HepG2 (cell line): ENCODE measurements around the gene MMP19. TPM values are rescaled to one million over a fixed set of nuclear protein-coding genes. Genes with fewer than 3 reads are reported as not detected.

Experiments used
- ATAC-seq: fragments of 200-7000 bp; cut with Tn5 transposase; 3 replicates; pipeline ENCODE4 v1.9.1; 2020; ENCODE audit warnings: mild to moderate bottlenecking, moderate library complexity
- BruUV-seq: library from RNA; stranded (reverse); fragments of 400-500 nt; replicated peaks from 2 replicates; lab custom pipeline; 2021; lab: Mats Ljungman, UMichigan
- CTCF ChIA-PET: fragments of 300-600 bp; formaldehyde crosslinking; extraction: SDS; loops from one replicate; lab custom pipeline; 2021; ENCODE audit warnings: low total read pairs, inconsistent platforms, low intra/inter-chr PET ratio; lab: Yijun Ruan, JAX
- POLR2A ChIA-PET: fragments of 350-600 bp; sonication (Branson Sonifier 250); formaldehyde crosslinking; loops from one replicate; lab custom pipeline; 2020; ENCODE audit warnings: antibody characterized with exemption, inconsistent platforms; lab: Yijun Ruan, JAX
- DNase-seq: peaks from one replicate; pipeline ENCODE4 v3.0.0-alpha.2; 2015; ENCODE audit warnings: low spot score
- FAIRE-seq: peaks from 3 replicates; lab custom pipeline; 2011; peaks lifted over from hg19 to GRCh38; lab: Jason Lieb, UNC
- H2AFZ ChIP-seq: one replicate; pipeline ENCODE4 v1.6.1; 2011; ENCODE audit warnings: low read length, inconsistent platforms
- H3K27ac ChIP-seq: fragments of 300-600 bp; 3 replicates; pipeline ENCODE4 v1.8.0; 2011; ENCODE audit warnings: mixed run types, mild to moderate bottlenecking, mixed read lengths, low read length, inconsistent platforms; ENCODE audit not compliant: insufficient read depth; ENCODE audit errors: extremely low read length
- H3K27me3 ChIP-seq, 2 experiments: fragments of 200-600 bp in 1 of 2; 2 replicates in 1 of 2; 3 replicates in 1 of 2; pipeline versions ENCODE4 v1.6.0 to v1.8.0; 2011; ENCODE audit warnings: low read length in 2 of 2, mild to moderate bottlenecking in 2 of 2, moderate library complexity in 2 of 2, inconsistent platforms in 1 of 2; ENCODE audit not compliant: insufficient read depth in 2 of 2, control insufficient read depth in 1 of 2
- H3K36me3 ChIP-seq, 2 experiments: fragments of 200-600 bp in 1 of 2; replicated peaks in 1 of 2; 2 replicates in 1 of 2; 3 replicates in 1 of 2; pipeline versions ENCODE4 v1.5.1 to v1.8.0; 2011; ENCODE audit warnings: low read length in 2 of 2, inconsistent platforms in 1 of 2; ENCODE audit not compliant: insufficient read depth in 2 of 2, control insufficient read depth in 1 of 2
- H3K4me1 ChIP-seq: 2 replicates; pipeline ENCODE4 v1.5.1; 2012; ENCODE audit warnings: low read length, inconsistent platforms; ENCODE audit not compliant: insufficient read depth
- H3K4me2 ChIP-seq: 2 replicates; pipeline ENCODE4 v1.6.0; 2011; ENCODE audit warnings: low read depth, low read length, inconsistent platforms
- H3K4me3 ChIP-seq, 3 experiments: fragments of 200-600 bp in 1 of 3; sonication (generic), shearing (Covaris generic) in 1 of 3; replicated peaks in 1 of 3; 2 replicates each; pipeline ENCODE4 v1.5.1; 2011 to 2016; ENCODE audit warnings: low read length in 3 of 3, inconsistent platforms in 2 of 3, low read depth in 2 of 3, mild to moderate bottlenecking in 2 of 3, control low read depth in 1 of 3, mixed read lengths in 1 of 3; ENCODE audit not compliant: insufficient read depth in 1 of 3
- H3K79me2 ChIP-seq: one replicate; pipeline ENCODE4 v1.6.1; 2011; ENCODE audit warnings: low read length, inconsistent platforms; ENCODE audit not compliant: insufficient read depth
- H3K9ac ChIP-seq: 2 replicates; pipeline ENCODE4 v1.6.0; 2011; ENCODE audit warnings: mild to moderate bottlenecking, low read depth, low read length, inconsistent platforms; ENCODE audit not compliant: insufficient read depth
- H3K9me3 ChIP-seq: 2 replicates; pipeline ENCODE4 v1.5.1; 2012; ENCODE audit warnings: mild to moderate bottlenecking, low read length
- H4K20me1 ChIP-seq: 2 replicates; pipeline ENCODE4 v1.6.0; 2011; ENCODE audit warnings: inconsistent platforms, mild to moderate bottlenecking, low read length, moderate library complexity; ENCODE audit not compliant: insufficient read depth
- FOXC1 ChIP-seq: sonication (generic); formaldehyde crosslinking; IDR thresholded peaks from 2 replicates; pipeline ENCODE4 v1.8.0; 2022; ENCODE audit warnings: mild to moderate bottlenecking, missing genetic modification reagents, borderline replicate concordance
- MBNL3 ChIP-seq: fragments of 250-450 bp; sonication (Bioruptor Pico); conservative IDR thresholded peaks from 2 replicates; pipeline ENCODE4 v1.8.0; 2022; ENCODE audit warnings: mild to moderate bottlenecking, inconsistent platforms
- MLLT10 ChIP-seq: sonication (generic); formaldehyde crosslinking; IDR thresholded peaks from 2 replicates; pipeline ENCODE4 v1.4.0; 2020; ENCODE audit warnings: missing genetic modification reagents
- MZF1 ChIP-seq: sonication (generic); formaldehyde crosslinking; IDR thresholded peaks from 2 replicates; pipeline ENCODE4 v1.8.1; 2023; ENCODE audit warnings: mild to moderate bottlenecking, missing genetic modification reagents, borderline replicate concordance
- NFE2 ChIP-seq: sonication (generic); formaldehyde crosslinking; IDR thresholded peaks from 2 replicates; pipeline ENCODE4 v1.4.0; 2020; ENCODE audit warnings: missing genetic modification reagents
- NFKBIZ ChIP-seq: IDR thresholded peaks from 2 replicates; pipeline ENCODE4 v1.6.1; 2018; ENCODE audit warnings: missing genetic modification reagents, missing compliant biosample characterization
- NRL ChIP-seq: sonication (generic); formaldehyde crosslinking; IDR thresholded peaks from 2 replicates; pipeline ENCODE4 v1.5.0; 2020; ENCODE audit warnings: missing genetic modification reagents, mild to moderate bottlenecking, moderate library complexity, borderline replicate concordance
- SALL1 ChIP-seq: sonication (generic); formaldehyde crosslinking; IDR thresholded peaks from 2 replicates; pipeline ENCODE4 v1.8.0; 2022; ENCODE audit warnings: mild to moderate bottlenecking, missing genetic modification reagents
- SMARCE1 ChIP-seq: fragments of 450-650 bp; IDR thresholded peaks from 2 replicates; pipeline ENCODE4 v1.6.1; 2017; ENCODE audit warnings: borderline replicate concordance
- ZNF232 ChIP-seq: sonication (generic); formaldehyde crosslinking; IDR thresholded peaks from 2 replicates; pipeline ENCODE4 v1.4.0; 2020; ENCODE audit warnings: missing genetic modification reagents, borderline replicate concordance
- ZNF3 ChIP-seq: IDR thresholded peaks from 2 replicates; pipeline ENCODE4 v1.7.0; 2017; ENCODE audit warnings: inconsistent platforms
- ZNF556 ChIP-seq: sonication (generic); formaldehyde crosslinking; IDR thresholded peaks from 2 replicates; pipeline ENCODE4 v1.4.0; 2020; ENCODE audit warnings: mild to moderate bottlenecking, missing genetic modification reagents, borderline replicate concordance
- ZNF570 ChIP-seq: sonication (generic); formaldehyde crosslinking; IDR thresholded peaks from 2 replicates; pipeline ENCODE4 v1.4.0; 2020; ENCODE audit warnings: mild to moderate bottlenecking, missing genetic modification reagents, borderline replicate concordance
- ZNF672 ChIP-seq: sonication (generic); formaldehyde crosslinking; IDR thresholded peaks from 2 replicates; pipeline ENCODE4 v1.8.1; 2022; ENCODE audit warnings: missing genetic modification reagents
- ZNF747 ChIP-seq: sonication (generic); formaldehyde crosslinking; IDR thresholded peaks from 2 replicates; pipeline ENCODE4 v1.8.1; 2023; ENCODE audit warnings: missing genetic modification reagents, mild to moderate bottlenecking, borderline replicate concordance
- WGBS: methylation state at CpG from one replicate; pipeline ENCODE4 v1.1.6; 2017; ENCODE audit warnings: low lambda C conversion rate; 5-methylcytosine and 5-hydroxymethylcytosine counted together
- in situ Hi-C: cut with HindIII; loops from 2 replicates; pipeline ENCODE4 v1.10.0; 2017; ENCODE audit warnings: low pct_unique_long_range_greater_than_20kb; ENCODE audit not compliant: extremely low pct_ligation_motif_present
- intact Hi-C: fragments of 100-400 bp; cut with micrococcal nuclease; formaldehyde crosslinking; loops from one replicate; pipeline ENCODE4 v1.10.0; 2022; ENCODE audit not compliant: unreplicated experiment
- polyA plus RNA-seq, 8 experiments: library from polyadenylated mRNA; depleted of rRNA in 3 of 8; stranded (reverse) in 7 of 8; unstranded in 1 of 8; fragments of >200 nt; fragmentation: Illumina TruSeq in 4 of 8; extraction: Trizol in 4 of 8; gene quantifications; 2 replicates each; pipeline versions ENCODE4 v1.2.1 to v1.2.3, GENCODE V29; 2011 to 2016; ENCODE audit warnings: low read depth in 4 of 8, missing spikeins in 1 of 8, mixed read lengths in 1 of 8; ENCODE audit not compliant: insufficient read depth in 1 of 8
- total RNA-seq, 5 experiments: library from RNA; depleted of rRNA; stranded (reverse); fragments of >200 nt; fragmentation: Illumina TruSeq; extraction: Trizol; gene quantifications; 2 replicates each; pipeline ENCODE4 v1.2.3, GENCODE V29; 2016; ENCODE audit warnings: low read depth in 1 of 5
- TF ChIP-seq, protein P1 (sequence below): sonication (generic); formaldehyde crosslinking; IDR thresholded peaks from 2 replicates; pipeline ENCODE4 v1.4.0; 2020; ENCODE audit warnings: missing genetic modification reagents
- TF ChIP-seq, protein P2 (sequence below): sonication (generic); formaldehyde crosslinking; IDR thresholded peaks from 2 replicates; pipeline ENCODE4 v1.8.0; 2023; ENCODE audit warnings: mild to moderate bottlenecking, missing genetic modification reagents
- TF ChIP-seq, protein P3 (sequence below): IDR thresholded peaks from 2 replicates; pipeline ENCODE4 v1.6.1; 2012; ENCODE audit warnings: inconsistent platforms
- TF ChIP-seq, protein P4 (sequence below): IDR thresholded peaks from 2 replicates; pipeline ENCODE4 v1.4.0; 2020; ENCODE audit warnings: mild to moderate bottlenecking, missing genetic modification reagents

The MMP19 gene
- total and polyA plus RNA-seq, 2 of the 13 experiments (the other 11 are each of a cell fraction or from before 2014, with no cell fraction given): 0.07 to 0.08 TPM

- Histone ChIP-seq H3K4me3 (no peak overlapping the region), H3K4me2 (no peak overlapping the region), H2AFZ (no peak overlapping the region), H3K27ac (no peak overlapping the region), H3K27me3 (no peaks in the 10 kb centered on the region; a peak in 1 of 5 replicates), H3K4me1 (peaks cover 16% of the 10 kb centered on the region), H3K79me2 (peaks cover 14% of the 10 kb centered on the region), H3K9ac (no peak overlapping the region), H3K9me3 (no peaks in the 10 kb centered on the region), H4K20me1 (no peaks in the 10 kb centered on the region), H3K36me3 (no peaks in the 10 kb centered on the region)
- TF ChIP-seq, protein P1, sequence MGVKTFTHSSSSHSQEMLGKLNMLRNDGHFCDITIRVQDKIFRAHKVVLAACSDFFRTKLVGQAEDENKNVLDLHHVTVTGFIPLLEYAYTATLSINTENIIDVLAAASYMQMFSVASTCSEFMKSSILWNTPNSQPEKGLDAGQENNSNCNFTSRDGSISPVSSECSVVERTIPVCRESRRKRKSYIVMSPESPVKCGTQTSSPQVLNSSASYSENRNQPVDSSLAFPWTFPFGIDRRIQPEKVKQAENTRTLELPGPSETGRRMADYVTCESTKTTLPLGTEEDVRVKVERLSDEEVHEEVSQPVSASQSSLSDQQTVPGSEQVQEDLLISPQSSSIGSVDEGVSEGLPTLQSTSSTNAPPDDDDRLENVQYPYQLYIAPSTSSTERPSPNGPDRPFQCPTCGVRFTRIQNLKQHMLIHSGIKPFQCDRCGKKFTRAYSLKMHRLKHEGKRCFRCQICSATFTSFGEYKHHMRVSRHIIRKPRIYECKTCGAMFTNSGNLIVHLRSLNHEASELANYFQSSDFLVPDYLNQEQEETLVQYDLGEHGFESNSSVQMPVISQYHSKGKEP: no peak
- no peak for TF ChIP-seq ZNF232 (CRISPR knock-in tag)
- TF ChIP-seq, protein P2, sequence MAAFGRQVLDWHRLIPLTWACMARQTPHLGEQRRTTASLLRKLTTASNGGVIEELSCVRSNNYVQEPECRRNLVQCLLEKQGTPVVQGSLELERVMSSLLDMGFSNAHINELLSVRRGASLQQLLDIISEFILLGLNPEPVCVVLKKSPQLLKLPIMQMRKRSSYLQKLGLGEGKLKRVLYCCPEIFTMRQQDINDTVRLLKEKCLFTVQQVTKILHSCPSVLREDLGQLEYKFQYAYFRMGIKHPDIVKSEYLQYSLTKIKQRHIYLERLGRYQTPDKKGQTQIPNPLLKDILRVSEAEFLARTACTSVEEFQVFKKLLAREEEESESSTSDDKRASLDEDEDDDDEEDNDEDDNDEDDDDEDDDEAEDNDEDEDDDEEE (CRISPR knock-in tag): no peak
- TF ChIP-seq FOXC1 (CRISPR knock-in tag): no peak
- TF ChIP-seq SMARCE1: no peak
- no peak for TF ChIP-seq SALL1 (CRISPR knock-in tag)
- no peak for TF ChIP-seq NRL (CRISPR knock-in tag)
- no peak for TF ChIP-seq ZNF747
- TF ChIP-seq, protein P3, sequence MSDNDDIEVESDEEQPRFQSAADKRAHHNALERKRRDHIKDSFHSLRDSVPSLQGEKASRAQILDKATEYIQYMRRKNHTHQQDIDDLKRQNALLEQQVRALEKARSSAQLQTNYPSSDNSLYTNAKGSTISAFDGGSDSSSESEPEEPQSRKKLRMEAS: no peak
- TF ChIP-seq ZNF570 (CRISPR knock-in tag): no peak
- no peak for TF ChIP-seq ZNF556
- TF ChIP-seq MBNL3 (CRISPR knock-in tag): no peak
- TF ChIP-seq ZNF3 (CRISPR knock-in tag): no peak
- no peak for TF ChIP-seq ZNF672 (CRISPR knock-in tag)
- TF ChIP-seq, protein P4, sequence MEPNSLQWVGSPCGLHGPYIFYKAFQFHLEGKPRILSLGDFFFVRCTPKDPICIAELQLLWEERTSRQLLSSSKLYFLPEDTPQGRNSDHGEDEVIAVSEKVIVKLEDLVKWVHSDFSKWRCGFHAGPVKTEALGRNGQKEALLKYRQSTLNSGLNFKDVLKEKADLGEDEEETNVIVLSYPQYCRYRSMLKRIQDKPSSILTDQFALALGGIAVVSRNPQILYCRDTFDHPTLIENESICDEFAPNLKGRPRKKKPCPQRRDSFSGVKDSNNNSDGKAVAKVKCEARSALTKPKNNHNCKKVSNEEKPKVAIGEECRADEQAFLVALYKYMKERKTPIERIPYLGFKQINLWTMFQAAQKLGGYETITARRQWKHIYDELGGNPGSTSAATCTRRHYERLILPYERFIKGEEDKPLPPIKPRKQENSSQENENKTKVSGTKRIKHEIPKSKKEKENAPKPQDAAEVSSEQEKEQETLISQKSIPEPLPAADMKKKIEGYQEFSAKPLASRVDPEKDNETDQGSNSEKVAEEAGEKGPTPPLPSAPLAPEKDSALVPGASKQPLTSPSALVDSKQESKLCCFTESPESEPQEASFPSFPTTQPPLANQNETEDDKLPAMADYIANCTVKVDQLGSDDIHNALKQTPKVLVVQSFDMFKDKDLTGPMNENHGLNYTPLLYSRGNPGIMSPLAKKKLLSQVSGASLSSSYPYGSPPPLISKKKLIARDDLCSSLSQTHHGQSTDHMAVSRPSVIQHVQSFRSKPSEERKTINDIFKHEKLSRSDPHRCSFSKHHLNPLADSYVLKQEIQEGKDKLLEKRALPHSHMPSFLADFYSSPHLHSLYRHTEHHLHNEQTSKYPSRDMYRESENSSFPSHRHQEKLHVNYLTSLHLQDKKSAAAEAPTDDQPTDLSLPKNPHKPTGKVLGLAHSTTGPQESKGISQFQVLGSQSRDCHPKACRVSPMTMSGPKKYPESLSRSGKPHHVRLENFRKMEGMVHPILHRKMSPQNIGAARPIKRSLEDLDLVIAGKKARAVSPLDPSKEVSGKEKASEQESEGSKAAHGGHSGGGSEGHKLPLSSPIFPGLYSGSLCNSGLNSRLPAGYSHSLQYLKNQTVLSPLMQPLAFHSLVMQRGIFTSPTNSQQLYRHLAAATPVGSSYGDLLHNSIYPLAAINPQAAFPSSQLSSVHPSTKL (CRISPR knock-in tag): no peak
- TF ChIP-seq NFKBIZ (CRISPR knock-in tag): no peak
- no peak for TF ChIP-seq NFE2
- no peak for TF ChIP-seq MLLT10
- no peak for TF ChIP-seq MZF1 (CRISPR knock-in tag)
- CTCF ChIA-PET: no interaction called here
- FAIRE-seq (no peak), DNase-seq (no peak), ATAC-seq (no peak)
- in situ Hi-C loops: loop anchor here (5.0 kb wide), 1 partner anchor 94 kb away; the partner anchor contains the start of gene PYM1
- 98% methylated on average over 6 of the region's 10 CpGs for WGBS
- POLR2A ChIA-PET: interaction anchor here (0.5 to 7.2 kb wide), 3 partner anchors 14 to 95 kb away, joined by 3 to 206 read pairs (median 3); partner anchors contain the start of genes ORMDL2, PYM1 and SARNP
- BruUV-seq: no TSS peak
- intact Hi-C loops: no loop called here
These were observed 9.7 kb downstream of the MMP19 start for GRCh38 chr12:55833056-55833455.
